ENCODE data around the gene UVRAG.
"Not testable (repeated sequence)": the region's sequence is repeated elsewhere in the genome, so short reads cannot be mapped to it uniquely, and the experiment has no call there.

UVRAG gene

DNA sequence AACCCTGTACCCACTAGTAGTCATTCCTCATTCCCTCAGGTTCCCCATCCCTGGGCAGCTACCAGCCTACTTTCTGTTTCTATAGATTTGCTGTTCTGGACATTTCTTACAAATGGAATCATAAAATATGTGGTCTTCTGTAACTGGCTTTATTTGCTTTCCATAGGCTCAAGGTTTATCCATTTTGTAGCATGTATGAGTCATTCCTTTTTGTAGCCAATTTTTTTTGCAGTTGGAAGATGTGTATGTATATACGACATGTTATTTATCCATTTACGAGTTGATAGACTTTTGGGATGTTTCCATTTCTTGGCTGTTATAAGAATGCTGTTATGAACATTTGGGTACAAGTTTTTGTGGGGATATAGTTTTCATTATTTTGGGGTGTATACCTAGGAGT lies 260.7 kb downstream of the UVRAG start:
- DNase-seq: no peak

DNA sequence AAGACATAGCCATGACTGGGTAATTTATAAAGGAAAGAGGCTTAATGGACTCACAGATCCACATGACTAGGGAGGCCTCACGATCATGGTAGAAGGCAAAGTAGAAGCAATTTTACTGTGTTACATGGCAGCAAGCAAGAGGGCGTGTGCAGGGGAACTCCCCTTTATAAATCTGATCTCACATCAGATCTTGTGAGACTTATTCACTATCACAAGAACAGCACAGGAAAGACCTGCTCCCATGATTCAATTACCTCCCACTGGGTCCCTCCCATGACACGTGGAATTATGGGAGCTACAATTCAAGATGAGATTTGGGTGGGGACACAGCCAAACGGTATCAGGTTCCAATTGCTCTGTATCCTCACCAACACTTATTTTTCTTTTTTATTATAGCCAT lies 261.2 kb downstream of the UVRAG start:
- DNase-seq: peak in 1 of 2 donors; percentile 34

DNA sequence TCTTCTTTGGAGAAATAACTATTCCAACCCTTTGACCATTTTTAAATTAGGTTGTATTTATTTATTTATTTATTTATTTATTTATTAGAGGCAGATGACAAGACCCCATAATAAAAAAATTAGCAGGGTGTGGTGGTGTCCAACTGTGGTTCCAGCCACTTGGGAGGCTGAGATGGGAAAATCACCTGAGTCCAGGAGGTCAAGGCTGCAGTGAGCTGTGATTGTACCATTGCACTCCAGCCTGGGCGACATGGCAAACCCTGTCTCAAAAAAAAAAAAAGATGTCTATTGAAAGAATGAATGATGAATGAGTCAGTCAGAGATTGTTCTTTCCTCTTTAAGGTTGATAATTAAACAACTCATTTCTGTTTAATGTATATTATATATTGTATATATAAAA lies 261.7 kb downstream of the UVRAG start:
- DNase-seq: no peak

DNA sequence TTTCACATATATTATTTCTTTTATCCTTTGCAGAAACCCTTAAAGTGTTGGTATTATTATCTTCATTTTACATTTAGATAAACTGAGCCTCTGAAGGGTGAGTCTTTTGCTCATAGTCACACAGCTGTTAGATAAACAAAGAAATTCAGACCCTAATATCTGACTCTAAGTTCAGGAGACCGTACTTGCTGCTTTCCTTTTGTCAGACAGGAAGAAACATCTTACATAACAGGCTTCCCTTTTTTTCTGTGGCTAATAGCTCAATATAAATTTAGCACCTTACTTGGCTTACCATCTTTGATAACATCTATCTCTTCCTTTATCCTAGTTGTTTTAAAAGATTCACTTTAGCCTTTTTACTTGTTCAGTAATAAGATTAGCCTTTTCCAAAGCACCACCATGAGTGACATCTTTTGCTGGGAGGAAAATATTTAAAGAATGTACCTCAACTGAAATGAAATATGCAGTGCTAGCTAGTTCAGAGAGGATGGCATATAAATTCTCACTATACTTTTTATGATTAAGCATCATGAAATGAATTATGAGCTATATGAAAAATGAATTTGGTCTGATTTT lies 262.7 kb downstream of the UVRAG start:
- peak; percentile 28 to 57 for DNase-seq

GRCh38 chr11:76081084-76081483 lies 266.1 kb downstream of the UVRAG start:
- DNase-seq: not testable (repeated sequence)

GRCh38 chr11:76083563-76084451 lies 268.8 kb downstream of the UVRAG start:
- no peak for DNase-seq

DNA sequence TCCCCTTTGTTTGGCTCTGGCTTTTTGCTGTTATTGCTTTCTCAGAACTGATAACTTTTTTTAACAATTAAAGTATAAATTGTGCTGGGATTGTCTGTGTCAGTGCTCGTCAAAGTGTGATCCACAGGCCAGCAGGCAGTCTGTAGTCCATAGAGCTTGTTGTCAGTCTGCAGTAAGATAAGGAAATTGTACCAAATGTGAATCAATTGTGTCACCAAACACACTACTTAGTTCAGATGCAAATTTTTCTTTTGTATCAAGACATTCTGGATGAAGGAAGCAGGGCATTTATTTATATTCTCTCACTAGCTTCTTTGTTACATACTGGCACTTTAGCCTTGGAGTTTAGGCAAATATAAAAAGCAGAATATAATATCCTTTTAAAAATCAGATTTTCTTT lies 270.3 kb downstream of the UVRAG start:
- DNase-seq: no peak

GRCh38 chr11:76086743-76087635 lies 272.0 kb downstream of the UVRAG start:
- no peak for DNase-seq

DNA sequence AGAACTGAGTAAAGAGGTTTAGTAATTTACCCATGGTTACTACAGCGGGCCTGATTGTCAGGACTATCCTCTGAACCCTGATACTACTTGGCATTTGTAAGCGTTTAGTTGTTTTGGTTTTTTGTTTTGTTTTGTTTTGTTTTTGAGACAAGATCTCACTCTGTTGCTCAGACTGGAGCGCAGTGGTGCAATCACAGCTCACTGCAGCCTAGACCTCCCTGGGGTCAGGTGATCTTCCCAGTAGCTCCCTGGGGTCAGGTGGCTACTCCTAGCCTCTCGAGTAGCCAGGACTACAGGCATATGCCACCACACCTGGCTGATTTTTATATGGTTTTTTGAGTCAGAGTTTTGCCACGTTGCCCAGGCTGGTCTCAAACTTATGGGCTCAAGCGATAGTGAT lies 272.7 kb downstream of the UVRAG start:
- DNase-seq: no peak

GRCh38 chr11:76088511-76088910 lies 273.5 kb downstream of the UVRAG start:
- peak; percentile 30 for DNase-seq

- DNase-seq: no peak
These were observed 275.2 kb downstream of the UVRAG start for GRCh38 chr11:76090174-76090573.

DNA sequence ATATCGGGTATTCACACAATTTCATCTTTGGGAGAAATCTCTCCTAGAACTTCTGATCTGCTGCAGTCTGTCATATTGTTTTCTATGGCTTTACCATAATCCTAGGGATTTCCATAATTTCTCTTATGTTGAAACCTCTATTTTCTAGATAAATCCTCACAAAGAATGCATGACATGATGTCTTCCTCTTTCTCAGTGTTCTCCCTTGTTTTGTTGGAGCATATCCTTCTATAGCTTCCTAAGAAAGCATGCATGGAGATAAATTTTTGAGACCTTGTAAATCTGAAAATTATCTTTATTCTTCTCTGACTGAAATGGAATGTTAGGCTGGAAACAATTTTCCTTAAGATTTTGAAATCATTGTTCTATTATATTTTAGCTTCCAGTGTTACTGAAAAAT lies 275.8 kb downstream of the UVRAG start:
- no peak for DNase-seq

- no peak for DNase-seq
These were observed 279.7 kb downstream of the UVRAG start for GRCh38 chr11:76094740-76095139.

- DNase-seq: no peak
These were observed 280.9 kb downstream of the UVRAG start for GRCh38 chr11:76095891-76096290.

DNA sequence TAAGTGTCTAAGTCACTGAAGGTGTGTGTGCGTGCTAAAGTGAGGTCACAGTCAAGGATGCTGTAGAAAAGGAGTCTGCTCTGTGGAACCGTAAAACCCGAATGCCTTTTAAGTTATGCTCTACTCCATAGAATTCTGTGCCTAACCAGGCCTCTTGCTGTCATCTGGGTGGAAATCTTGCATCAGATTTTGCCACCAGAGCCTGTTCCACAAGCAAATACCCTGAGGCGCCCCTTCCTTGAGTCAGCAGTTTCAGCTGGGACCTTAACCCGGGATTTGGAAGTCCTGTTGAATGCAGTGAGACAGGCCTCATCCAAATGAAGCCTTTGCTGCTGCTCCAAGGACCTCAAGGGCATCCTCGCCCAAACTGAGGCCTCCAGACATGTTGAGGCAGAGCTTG lies 281.5 kb downstream of the UVRAG start:
- DNase-seq: no peak

DNA sequence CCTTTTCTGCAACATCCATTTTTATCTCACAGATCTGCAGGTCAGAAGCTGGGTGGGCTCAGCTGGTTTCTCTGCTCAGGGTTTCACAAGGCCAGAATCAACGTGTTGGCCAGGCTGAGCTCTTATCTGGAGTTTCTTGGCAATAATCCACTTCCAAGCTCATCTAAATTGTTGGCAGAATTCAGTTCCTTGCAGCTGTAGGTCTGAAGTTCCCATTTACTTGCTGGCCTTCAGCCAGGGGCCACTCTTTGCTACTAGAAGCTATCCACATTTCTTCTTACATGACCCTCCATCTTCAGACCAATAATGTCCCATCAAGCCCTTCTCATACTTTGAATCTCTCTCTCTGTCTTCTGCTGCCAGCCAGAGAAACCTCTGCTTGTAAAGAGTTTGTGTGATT lies 287.8 kb downstream of the UVRAG start:
- no peak for DNase-seq

DNA sequence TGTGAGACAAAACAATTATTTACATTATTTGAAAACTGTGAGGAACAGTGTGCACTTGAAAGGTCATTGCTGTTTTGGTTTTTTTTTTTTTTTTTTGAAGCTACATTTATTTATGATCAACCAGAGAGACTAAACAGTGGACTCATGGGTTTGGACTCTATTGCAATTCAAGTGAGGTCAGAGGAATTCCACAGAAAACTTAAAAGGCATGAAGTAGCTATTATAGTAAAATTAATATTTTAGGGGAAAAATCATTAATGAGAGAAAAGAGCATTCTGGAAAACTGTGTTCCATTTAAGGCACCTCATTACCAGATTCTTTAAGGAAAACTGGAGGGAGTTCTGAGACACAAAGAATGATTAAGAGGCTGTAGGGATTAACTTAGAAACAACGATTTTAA lies 288.4 kb downstream of the UVRAG start:
- no peak for DNase-seq

DNA sequence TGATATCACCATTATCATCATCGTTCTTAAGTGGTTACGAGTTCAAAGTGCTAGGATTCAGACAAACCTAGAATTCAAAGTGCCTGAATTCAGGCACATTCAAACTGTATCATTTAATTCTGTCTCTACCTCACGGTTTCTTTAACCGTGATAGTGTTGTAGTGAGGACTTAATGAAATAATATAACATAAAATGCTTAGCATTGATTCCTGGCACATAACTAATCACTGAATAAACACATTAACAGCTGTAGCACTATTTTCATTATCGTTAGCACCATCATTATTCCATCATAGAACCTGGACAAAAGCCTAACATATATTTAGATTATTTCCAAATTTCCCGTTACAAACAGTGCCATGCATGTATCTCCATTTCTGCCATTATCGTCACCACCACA lies 289.3 kb downstream of the UVRAG start:
- no peak for DNase-seq

DNA sequence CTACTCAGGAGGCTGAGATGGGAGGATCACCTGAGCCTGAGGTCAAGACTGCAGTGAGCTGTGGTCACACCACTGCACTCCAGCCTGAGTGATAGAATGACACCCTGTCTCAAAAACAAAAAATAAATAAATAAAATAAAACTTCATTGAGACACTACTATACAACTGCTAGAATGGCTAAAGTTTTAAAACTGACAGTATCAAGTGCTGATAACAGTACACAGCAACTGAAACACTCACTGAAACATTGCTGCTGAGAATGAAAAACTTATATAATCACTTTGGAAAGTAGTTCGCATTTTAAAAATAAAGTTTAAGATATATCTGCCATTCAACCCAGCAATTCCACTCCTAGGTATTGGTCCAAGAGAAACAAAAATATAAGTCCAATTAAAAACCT lies 290.6 kb downstream of the UVRAG start:
- DNase-seq: no peak

DNA sequence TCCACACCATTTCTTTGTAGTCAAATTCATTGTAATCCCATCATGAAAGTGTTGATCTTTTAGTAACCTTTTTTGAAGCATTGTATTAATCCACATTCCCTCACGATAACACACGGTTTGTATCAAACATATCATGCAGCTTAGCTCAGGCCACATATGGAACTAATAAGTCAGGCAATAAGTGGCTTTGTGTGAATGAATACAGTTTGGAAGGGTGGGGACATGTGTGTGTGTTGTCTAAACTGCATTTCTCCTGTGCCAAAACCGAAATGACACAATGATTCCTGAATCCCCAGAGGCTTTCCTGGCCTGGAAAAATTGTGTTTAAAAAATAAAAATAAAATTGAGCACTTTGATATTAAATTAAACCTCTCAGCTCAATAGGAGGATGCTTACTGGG lies 293.0 kb downstream of the UVRAG start:
- DNase-seq: no peak

DNA sequence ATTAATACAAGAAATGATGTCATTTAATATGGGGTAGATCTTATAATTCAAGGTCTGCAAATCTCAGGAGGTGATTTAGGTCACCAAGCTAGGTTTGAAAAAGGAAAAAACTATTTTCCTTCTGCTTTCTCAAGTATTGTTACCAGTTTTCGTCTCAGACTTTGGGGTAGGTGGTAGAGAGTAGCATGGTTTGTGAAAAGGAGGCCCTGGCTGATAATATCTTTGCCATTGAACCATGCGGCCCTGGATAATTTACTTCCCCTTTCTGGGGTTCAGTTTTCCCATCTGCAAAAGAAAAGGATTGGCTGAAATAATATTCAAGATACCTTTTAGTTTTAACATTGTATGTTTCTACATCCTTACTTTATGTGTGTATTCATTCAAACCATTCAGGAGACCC lies 299.2 kb downstream of the UVRAG start:
- no peak for DNase-seq

DNA sequence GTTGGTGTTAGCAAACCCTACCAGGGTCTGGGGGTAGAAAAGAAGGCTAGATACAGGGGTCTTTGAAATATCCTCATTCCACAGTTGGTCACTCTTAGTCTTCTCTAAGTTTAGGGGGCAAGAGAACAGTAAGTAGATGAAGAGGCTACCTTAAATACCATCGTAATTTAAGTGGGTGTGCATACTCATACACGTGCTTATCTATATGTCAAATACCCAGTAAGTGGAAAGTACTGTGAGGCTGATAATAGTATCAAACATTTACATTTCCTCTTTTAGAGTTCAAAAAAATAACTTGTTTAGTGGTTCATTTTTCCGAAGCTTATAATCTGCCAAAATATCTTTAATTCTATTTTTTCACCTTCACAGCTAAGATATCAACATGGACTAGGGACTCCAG lies 300.5 kb downstream of the UVRAG start:
- no peak for DNase-seq

DNA sequence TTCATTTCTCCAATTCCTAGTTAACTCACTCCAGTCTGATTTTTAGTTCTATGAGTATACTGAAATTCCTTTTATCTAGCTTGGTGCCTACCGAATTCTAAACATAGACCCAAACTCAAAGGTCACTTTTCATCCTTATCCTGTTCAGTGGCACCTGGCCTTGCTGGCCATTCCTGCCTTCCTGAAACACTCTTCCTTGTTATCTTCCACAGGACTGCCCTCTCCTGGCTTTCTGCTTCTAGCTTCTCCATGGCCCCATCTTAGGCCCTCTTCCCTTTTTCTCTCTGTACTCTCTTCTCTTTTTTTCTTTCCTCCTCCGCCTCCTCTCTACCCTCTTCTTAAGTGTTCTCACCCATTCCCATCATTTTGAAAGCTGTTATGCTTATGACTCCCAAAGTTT lies 304.0 kb downstream of the UVRAG start:
- no peak for DNase-seq
